Fibroblast of skin of left biceps (primary cell): Measurements from ENCODE around the gene ANXA6.

Experiments
- DNase-seq, 2 experiments: peaks; one replicate each; pipeline ENCODE4 v3.0.0-alpha.2; 2013; ENCODE audit warnings: low read depth in 2 of 2

The ANXA6 gene

GRCh38 chr5:151130922-151131891 lies 26.4 kb downstream of the ANXA6 start:
- DNase-seq = no peak

- no peak for DNase-seq
These were observed 27.2 kb downstream of the ANXA6 start for GRCh38 chr5:151130235-151130921.

GRCh38 chr5:151128817-151129216 lies 28.8 kb downstream of the ANXA6 start:
- DNase-seq = no peak

- DNase-seq = no peak
These were observed 29.7 kb downstream of the ANXA6 start for GRCh38 chr5:151127926-151128325.

- no peak for DNase-seq
These were observed 31.4 kb downstream of the ANXA6 start for GRCh38 chr5:151126199-151126645.

DNA sequence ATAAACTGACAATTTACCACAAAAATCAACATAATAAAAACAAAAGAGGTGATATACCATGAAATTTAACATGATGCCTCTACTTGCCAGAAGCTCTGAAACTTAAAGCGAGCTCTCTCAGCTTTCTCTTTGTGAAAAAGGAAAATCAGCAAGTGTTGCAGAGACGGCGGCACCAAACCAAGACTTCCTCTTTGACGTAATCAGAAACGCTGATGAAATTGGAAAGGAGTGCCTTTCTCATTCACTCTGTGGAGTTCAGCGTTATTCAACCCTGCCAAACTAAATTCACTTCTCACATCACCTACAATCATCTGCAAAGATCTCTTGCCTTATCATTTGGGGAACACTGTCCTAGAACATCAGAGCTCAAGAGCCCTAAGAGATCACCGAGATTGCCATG lies 32.2 kb downstream of the ANXA6 start:
- DNase-seq = no peak

DNA sequence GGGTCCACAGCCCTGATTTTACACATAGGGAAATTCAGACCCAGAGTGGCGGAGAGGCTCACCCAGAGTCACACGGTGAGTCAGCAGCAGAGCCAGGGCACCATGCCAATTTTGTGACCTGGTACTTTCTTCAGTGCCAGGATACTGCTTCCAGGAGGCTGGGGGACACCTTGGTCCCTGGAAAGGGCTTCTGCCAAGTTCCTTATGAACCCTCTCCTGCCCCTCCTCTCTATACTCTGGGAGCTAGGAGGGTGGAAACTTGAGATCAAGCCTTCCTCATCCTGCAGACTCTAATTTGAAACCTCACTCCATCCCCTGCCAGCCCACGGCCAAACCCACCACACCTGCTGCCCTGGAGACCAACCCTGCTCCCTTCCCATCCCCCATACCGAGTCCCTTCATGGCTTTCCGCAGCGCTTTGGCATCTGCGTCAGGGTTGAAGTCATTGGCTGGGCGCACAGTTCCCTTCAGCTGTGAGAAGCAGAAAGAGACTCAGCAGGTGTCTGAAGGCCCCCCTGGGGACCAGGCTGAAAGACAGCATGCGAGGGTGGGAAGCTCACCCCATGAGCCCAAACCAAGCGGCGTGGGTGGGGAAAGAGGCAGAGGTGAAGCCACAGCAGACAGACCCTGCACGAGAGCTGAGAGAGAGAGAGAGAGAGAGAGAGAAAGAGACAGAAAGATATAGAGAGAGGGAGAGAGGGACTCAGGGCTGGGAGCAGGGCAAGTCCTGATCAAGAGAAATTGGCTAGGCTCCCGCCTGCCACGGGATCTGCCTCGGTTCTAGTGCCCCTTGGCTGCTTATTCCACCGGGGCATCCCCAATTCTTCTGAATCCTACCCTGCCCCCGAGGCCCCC lies 33.5 kb downstream of the ANXA6 start:
- DNase-seq = no peak

GRCh38 chr5:151122828-151123227 lies 34.8 kb downstream of the ANXA6 start:
- DNase-seq = no peak

DNA sequence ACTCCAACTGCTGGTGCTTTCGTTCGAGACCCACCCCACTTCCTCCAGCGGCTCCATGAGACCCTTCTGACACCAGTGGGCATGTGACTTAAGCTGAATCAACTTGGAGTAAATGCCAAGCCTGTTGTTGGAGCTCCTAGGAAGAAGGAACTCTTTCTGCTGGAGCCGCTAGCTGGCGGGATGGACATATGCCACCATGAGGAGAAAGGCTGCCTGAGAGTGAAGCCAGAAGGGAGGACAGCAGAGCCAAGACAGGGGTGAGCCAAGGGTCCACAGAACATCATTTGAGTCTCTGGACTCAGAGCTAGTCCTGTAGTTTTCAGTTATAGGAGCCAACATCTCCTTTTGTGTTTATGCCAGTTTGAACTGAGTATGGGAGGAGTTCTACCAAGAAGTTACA lies 35.9 kb downstream of the ANXA6 start:
- DNase-seq = no peak

- DNase-seq = no peak
These were observed 36.5 kb downstream of the ANXA6 start for GRCh38 chr5:151121095-151121494.

DNA sequence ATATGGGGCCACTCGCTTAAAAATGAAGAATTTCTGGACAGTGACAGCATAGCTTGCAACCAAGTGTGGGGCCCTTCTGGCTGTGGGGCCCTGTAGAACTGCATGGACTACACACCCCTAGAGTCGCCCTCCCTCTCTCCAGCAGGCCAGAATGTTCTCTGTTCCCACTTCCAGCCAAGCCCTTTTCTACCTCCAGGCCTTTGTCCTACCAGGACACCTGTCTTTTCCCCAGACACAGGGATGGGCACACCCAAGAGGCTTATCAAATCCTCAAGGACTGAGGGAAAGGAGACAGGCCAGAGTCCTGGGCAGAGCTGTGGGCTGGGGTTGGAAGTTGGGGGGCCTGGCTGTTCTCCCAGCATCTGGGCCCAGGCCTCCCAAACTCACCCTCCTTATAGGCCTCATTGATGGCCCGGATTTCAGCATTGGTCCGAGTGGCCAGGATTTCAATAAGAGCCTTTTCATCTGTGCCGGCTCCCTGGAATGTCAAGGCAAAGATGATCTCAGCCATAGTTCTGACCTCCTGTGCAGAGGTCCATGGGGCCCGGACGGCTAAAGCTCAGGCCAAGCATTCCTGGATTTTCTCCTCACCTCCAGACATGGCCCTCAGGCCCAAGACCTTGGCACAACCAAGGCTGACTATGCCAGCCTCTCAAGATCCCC lies 38.5 kb downstream of the ANXA6 start:
- no peak for DNase-seq

GRCh38 chr5:151115272-151115905 lies 42.2 kb downstream of the ANXA6 start:
- no peak for DNase-seq

GRCh38 chr5:151113651-151114050 lies 43.9 kb downstream of the ANXA6 start:
- no peak for DNase-seq

- no peak for DNase-seq
These were observed 46.6 kb downstream of the ANXA6 start for GRCh38 chr5:151110992-151111391.

DNA sequence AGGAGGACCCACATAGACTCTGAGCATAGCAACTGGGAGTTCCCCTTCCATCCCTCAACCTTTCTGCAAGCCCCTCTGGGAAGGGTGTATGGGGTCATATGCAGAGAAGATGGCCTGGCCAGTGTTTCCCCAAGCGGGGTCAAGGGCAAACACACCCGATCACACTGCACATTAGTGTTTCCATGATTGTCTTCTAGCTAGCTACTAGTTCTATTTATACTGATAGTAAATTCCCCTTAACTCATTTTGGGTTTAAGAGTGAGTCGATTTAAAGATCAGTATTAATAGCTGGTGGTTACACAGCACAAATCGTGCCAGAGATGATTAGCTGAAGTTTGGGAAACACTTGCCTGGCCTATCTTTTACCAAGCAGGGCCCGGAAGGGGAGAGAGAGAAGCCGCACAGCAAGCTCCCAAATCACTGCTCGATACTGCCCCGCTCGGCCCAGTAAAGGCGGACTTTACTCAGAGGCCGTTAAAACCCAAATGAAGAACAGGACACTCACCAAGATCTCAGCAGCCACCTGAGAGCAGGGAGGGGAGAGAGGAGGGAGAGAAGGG lies 47.4 kb downstream of the ANXA6 start:
- DNase-seq = no peak

DNA sequence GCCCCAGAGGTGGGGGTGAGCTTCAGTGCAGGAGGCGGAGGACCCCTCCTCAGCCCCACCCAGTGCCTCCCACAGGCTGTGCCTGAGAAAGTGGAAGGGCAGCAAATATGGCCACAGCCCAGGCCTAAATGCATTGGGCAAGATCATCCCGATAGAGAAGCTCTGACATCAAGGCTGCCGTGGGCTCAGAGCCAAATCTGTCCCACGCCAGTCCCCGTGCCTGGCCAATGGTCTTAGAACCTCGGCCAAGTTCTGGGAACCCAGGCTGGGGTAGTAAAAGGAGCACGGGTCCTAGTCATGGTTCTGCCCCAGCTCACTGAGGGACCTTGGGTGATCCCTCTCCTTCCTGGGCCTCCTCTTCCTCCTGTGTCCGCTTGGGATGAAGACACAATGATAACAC lies 49.0 kb downstream of the ANXA6 start:
- DNase-seq = no peak

- no peak for DNase-seq
These were observed 49.6 kb downstream of the ANXA6 start for GRCh38 chr5:151107738-151108520.

DNA sequence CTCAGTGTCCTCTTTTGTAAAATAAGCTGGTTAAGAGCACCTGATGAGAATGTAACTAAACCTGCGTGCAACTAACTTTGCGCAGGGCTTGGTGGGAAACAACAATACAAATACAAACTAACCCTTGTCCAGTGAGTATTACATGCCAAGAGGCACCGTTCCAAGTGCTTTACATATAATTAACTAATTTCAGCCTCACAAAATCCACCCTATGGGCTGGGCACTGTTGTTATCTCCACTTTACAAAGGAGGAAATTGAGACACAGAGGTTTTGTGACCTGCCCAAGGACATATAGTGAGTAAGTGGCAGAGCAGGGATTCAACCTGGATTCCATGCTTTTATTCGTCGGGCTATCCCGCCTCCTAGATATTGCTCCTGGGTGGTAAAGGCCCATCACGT lies 50.5 kb downstream of the ANXA6 start:
- no peak for DNase-seq

DNA sequence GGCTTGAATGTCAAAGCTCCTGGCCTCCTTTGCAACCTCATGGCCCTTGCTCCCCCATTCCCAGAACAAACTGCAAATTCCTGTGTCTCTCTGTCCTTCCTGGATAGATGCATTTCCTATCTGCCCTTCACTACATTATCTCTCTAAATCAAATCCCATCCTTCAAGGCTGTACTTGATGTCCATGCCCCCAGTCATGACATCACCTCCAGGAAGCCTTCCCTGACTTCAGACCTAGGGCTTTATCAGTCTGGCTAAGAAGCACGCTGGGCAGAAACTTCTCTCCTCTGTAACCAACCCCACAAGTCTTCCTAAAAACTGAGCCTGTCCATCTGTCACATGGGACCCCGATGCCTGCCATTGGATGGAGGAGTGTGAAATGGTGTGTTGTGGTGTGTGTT lies 51.1 kb downstream of the ANXA6 start:
- no peak for DNase-seq

- no peak for DNase-seq
These were observed 51.5 kb downstream of the ANXA6 start for GRCh38 chr5:151106043-151106442.
